Measurements from ENCODE around the gene MEIS2. TPM values are rescaled to one million over a fixed set of nuclear protein-coding genes. Genes with fewer than 3 reads are reported as not detected.

Gene MEIS2
- polyA plus RNA-seq, 2 of the 4 experiments (the other 2 are of a cell fraction), result 7.3 to 11.1 TPM

DNA sequence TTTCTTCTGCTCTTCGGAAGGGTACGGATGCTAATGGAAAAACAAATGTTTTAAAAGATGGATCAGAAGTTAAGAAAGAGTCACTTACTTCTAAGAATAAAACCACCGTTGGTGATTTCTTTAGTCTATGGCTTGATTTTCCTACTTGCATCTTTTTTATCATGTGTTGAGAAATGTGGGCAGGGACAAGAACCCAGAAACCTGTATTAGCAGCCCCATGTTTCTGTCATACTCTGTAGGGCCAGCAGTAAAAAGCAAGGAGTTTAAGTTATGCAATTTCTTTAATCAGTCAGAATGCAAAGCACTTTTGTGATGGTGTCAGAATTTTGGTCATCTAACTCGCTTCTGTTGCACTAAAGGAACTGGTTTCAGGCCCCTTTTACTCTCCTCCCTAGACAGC lies 150.0 kb downstream of the MEIS2 start:
- CTCF ChIA-PET, result no interaction called here
- Histone ChIP-seq H3K4me1 (no peaks in the 10 kb centered on the region), H3K4me3 (no peak overlapping the region), H3K9me3 (no peaks in the 10 kb centered on the region), H3K4me2 (no peak overlapping the region), H3K27ac (no peak overlapping the region)
- no peak for DNase-seq (ENCODE audit: low read depth in 1 of 2, low spot score in 1 of 2)
- 82% methylated on average over 4 of the region's 4 CpGs for WGBS (ENCODE audit: missing lambda C conversion rate)
- POLR2A ChIA-PET, result no interaction called here
- no peak for ATAC-seq
- FAIRE-seq, result no peak
- no peak for TF ChIP-seq CHD2 (IDR thresholded peaks at IDR 0.05; ENCODE audit: low read length, partially characterized antibody)
- no peak for TF ChIP-seq EHMT2 (IDR thresholded peaks at IDR 0.05; ENCODE audit: low read depth)
- no peak for TF ChIP-seq RCOR1 (IDR thresholded peaks at IDR 0.05; ENCODE audit: low read depth, low read length)
- TF ChIP-seq FOXS1 (CRISPR knock-in tag; IDR thresholded peaks at IDR 0.05), result no peak
- no peak for TF ChIP-seq CHD4 (IDR thresholded peaks at IDR 0.05; ENCODE audit: borderline replicate concordance)
- TF ChIP-seq FOSL2 (IDR thresholded peaks at IDR 0.05), result no peak
- TF ChIP-seq FOSL2 (CRISPR knock-in tag; IDR thresholded peaks at IDR 0.05), result no peak
- no peak for TF ChIP-seq EP300 (IDR thresholded peaks at IDR 0.05)
- no peak for TF ChIP-seq ZNF302 (CRISPR knock-in tag; IDR thresholded peaks at IDR 0.05)

DNA sequence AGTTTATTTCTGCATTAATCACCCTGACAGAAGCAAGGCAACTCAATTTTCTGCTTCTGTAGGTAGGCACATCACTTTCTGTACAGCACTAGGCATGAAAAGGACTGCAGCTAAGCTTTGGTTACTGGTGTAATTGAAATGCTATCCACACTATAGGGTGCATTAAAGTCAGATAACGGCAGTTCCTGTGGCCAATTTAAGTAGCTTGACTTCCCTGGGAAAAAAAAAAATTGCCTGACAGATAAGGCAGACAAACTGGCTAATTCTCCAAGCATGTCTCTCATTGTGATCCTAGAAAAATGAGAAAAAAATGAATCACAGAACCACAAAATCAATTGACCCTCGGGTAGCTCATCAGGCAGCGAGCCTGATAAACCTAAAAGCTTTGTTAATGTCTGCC lies 151.4 kb downstream of the MEIS2 start:
- H3K4me1 ChIP-seq, result no peaks in the 10 kb centered on the region
- H3K9me3 ChIP-seq, result no peaks in the 10 kb centered on the region
- no peak overlapping the region for H3K27ac ChIP-seq
- no peak for ATAC-seq
- no peak for TF ChIP-seq FOSB (CRISPR knock-in tag; IDR thresholded peaks at IDR 0.05)
- TF ChIP-seq PHF8 (IDR thresholded peaks at IDR 0.05; ENCODE audit: borderline replicate concordance, low read depth), result no peak
- TF ChIP-seq HOXB13 (CRISPR knock-in tag; IDR thresholded peaks at IDR 0.05; ENCODE audit: low read depth), result no peak
- TF ChIP-seq MYC (IDR thresholded peaks at IDR 0.05; ENCODE audit: borderline replicate concordance, low read length), result no peak
- no peak for TF ChIP-seq FOSL2 (IDR thresholded peaks at IDR 0.05)
- TF ChIP-seq FOSL2 (CRISPR knock-in tag; IDR thresholded peaks at IDR 0.05), result no peak
- TF ChIP-seq GATA3 (IDR thresholded peaks at IDR 0.05; ENCODE audit: borderline replicate concordance), result no peak
- TF ChIP-seq, protein P1, sequence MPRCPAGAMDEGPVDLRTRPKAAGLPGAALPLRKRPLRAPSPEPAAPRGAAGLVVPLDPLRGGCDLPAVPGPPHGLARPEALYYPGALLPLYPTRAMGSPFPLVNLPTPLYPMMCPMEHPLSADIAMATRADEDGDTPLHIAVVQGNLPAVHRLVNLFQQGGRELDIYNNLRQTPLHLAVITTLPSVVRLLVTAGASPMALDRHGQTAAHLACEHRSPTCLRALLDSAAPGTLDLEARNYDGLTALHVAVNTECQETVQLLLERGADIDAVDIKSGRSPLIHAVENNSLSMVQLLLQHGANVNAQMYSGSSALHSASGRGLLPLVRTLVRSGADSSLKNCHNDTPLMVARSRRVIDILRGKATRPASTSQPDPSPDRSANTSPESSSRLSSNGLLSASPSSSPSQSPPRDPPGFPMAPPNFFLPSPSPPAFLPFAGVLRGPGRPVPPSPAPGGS (IDR thresholded peaks at IDR 0.05), result no peak
- no peak for TF ChIP-seq EP300 (IDR thresholded peaks at IDR 0.05)
- no peak for TF ChIP-seq CBX8 (IDR thresholded peaks at IDR 0.05)
- no peak for DNase-seq (ENCODE audit: low read depth in 1 of 2, low spot score in 1 of 2)
- no peak for FAIRE-seq
- 81% methylated on average over 3 of the region's 3 CpGs for WGBS (ENCODE audit: missing lambda C conversion rate)
- ChIA-PET POLR2A (no interaction called here), CTCF (no interaction called here)
- H3K4me2 ChIP-seq, result no peak overlapping the region
- H3K4me3 ChIP-seq, result no peak overlapping the region

DNA sequence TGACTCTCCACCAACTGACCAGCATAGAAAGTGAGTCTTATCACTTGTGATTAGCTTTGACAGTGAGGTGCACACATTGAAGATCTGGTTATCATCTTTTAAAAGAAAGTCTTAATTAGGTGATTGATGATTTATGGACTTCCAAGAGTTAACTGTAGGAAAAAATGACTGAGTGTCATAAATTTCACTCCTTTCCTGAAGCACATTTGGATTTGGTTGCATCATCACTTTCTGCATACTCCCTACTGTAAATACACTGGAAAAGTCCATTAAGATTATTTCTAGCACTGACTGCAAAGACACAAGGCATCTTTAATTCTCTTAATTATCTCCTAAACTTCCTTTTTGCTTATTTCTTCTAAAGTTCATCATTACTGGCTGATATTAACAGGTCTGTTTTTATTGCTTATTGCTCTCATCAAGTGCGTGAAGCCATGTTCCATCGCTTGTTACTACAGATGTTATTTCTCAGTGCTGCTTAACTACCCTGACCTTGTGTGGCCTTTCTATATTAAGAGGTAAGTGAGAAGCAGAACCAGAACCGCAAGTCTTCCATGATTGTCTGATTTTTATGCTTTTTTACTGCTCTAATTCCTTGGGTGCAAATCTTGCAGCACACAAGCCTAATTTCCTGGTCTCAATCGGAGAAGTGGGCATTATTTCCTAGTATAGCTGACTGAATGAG lies 153.2 kb downstream of the MEIS2 start:
- Histone ChIP-seq H3K9me3 (no peaks in the 10 kb centered on the region), H3K4me2 (no peak overlapping the region), H3K4me3 (no peak overlapping the region), H3K4me1 (no peaks in the 10 kb centered on the region), H3K27ac (no peak overlapping the region)
- 96% methylated on average over 4 of the region's 4 CpGs for WGBS (ENCODE audit: missing lambda C conversion rate)
- TF ChIP-seq ZSCAN20 (CRISPR knock-in tag; IDR thresholded peaks at IDR 0.05), result no peak
- TF ChIP-seq, protein P2, sequence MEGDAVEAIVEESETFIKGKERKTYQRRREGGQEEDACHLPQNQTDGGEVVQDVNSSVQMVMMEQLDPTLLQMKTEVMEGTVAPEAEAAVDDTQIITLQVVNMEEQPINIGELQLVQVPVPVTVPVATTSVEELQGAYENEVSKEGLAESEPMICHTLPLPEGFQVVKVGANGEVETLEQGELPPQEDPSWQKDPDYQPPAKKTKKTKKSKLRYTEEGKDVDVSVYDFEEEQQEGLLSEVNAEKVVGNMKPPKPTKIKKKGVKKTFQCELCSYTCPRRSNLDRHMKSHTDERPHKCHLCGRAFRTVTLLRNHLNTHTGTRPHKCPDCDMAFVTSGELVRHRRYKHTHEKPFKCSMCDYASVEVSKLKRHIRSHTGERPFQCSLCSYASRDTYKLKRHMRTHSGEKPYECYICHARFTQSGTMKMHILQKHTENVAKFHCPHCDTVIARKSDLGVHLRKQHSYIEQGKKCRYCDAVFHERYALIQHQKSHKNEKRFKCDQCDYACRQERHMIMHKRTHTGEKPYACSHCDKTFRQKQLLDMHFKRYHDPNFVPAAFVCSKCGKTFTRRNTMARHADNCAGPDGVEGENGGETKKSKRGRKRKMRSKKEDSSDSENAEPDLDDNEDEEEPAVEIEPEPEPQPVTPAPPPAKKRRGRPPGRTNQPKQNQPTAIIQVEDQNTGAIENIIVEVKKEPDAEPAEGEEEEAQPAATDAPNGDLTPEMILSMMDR (IDR thresholded peaks at IDR 0.05), result no peak
- no peak for TF ChIP-seq FOXS1 (CRISPR knock-in tag; IDR thresholded peaks at IDR 0.05)
- TF ChIP-seq, protein P1 (IDR thresholded peaks at IDR 0.05), result no peak
- TF ChIP-seq CBX8 (IDR thresholded peaks at IDR 0.05), result no peak
- TF ChIP-seq HOXA7 (CRISPR knock-in tag; IDR thresholded peaks at IDR 0.05), result no peak
- no peak for TF ChIP-seq HDAC2 (IDR thresholded peaks at IDR 0.05)
- TF ChIP-seq, protein P3, sequence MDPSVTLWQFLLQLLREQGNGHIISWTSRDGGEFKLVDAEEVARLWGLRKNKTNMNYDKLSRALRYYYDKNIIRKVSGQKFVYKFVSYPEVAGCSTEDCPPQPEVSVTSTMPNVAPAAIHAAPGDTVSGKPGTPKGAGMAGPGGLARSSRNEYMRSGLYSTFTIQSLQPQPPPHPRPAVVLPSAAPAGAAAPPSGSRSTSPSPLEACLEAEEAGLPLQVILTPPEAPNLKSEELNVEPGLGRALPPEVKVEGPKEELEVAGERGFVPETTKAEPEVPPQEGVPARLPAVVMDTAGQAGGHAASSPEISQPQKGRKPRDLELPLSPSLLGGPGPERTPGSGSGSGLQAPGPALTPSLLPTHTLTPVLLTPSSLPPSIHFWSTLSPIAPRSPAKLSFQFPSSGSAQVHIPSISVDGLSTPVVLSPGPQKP (IDR thresholded peaks at IDR 0.05; ENCODE audit: low read depth, low read length), result no peak
- TF ChIP-seq HEYL (CRISPR knock-in tag; IDR thresholded peaks at IDR 0.05), result no peak
- TF ChIP-seq POLR2AphosphoS2 (conservative IDR thresholded peaks at IDR 0.05; ENCODE audit: low read length), result no peak
- no peak for TF ChIP-seq PHF8 (IDR thresholded peaks at IDR 0.05; ENCODE audit: borderline replicate concordance, low read depth)
- TF ChIP-seq RNF2 (IDR thresholded peaks at IDR 0.05; ENCODE audit: borderline replicate concordance, low read depth), result no peak
- POLR2A ChIA-PET, result no interaction called here
- CTCF ChIA-PET, result interaction anchor here (0.9 to 1.1 kb wide), 2 partner anchors 17 to 18 kb away, joined by 3 to 4 read pairs; no protein-coding TSS in a partner anchor
- FAIRE-seq, result no peak
- no peak for DNase-seq (ENCODE audit: low read depth in 1 of 2, low spot score in 1 of 2)
- ATAC-seq, result no peak
